ENCODE data around the gene LMAN1L.

Gene LMAN1L

GRCh38 chr15:74857082-74857655, 44.5 kb downstream of the LMAN1L start:
- H3K4me3 ChIP-seq (ENCODE audit: low read depth, low read length), result no peak overlapping the region; the same call in 1 of the 2 replicates
- TF ChIP-seq CTCF (IDR thresholded peaks at IDR 0.05; ENCODE audit: low read depth, low read length, missing control alignments), result no peak
- DNase-seq (ENCODE audit: low read depth), result peak; percentile 77

GRCh38 chr15:74857671-74858368, 45.2 kb downstream of the LMAN1L start:
- TF ChIP-seq CTCF (IDR thresholded peaks at IDR 0.05; ENCODE audit: low read depth, low read length, missing control alignments), result no peak
- no peak for DNase-seq (ENCODE audit: low read depth)
- H3K4me3 ChIP-seq (ENCODE audit: low read depth, low read length), result no peak overlapping the region; the same call in 1 of the 2 replicates

DNA sequence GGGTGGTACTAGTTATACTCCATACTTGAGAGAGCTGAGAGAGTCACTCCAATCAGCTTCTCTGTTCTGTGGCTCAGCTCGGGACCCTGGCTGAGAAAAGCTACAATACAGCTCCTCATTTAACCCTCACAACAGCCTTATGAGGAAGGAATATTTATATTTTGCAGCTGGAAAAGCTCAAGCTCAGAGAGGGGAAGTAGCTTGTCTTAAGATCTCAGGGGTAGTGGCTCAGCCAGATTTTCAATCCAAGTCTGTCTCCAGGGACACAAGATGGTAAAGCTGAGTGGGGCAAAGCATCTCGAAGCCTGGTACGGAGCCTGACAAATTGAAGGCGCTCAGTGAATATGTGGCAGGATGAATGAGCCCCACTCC, 45.7 kb downstream of the LMAN1L start:
- no peak for TF ChIP-seq CTCF (IDR thresholded peaks at IDR 0.05; ENCODE audit: low read depth, low read length, missing control alignments)
- no peak for DNase-seq (ENCODE audit: low read depth)
- H3K4me3 ChIP-seq (ENCODE audit: low read depth, low read length), result no peak overlapping the region

- H3K4me3 ChIP-seq (ENCODE audit: low read depth, low read length), result no peak overlapping the region
- TF ChIP-seq CTCF (IDR thresholded peaks at IDR 0.05; ENCODE audit: low read depth, low read length, missing control alignments), result no peak
- DNase-seq (ENCODE audit: low read depth), result no peak
Measured at GRCh38 chr15:74863239-74864056, 50.8 kb downstream of the LMAN1L start.

DNA sequence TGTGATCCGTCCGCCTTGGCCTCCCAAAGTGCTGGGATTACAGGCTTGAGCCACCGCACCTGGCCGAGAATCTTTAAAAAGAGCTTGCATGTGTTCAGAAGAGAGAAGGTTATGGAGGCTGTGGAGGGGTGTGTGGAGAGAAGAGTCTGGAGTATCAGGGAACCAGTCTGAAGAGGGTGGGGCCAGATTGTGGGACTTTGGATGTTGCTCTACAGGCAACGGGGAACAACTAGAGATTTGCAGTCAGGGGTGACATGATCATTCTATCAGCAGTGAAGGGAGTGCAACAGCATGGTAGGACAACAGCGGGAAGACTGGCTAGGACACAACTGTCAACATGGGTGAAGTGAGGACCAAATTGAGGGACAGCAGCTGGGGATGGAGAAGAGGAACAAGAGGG, 51.7 kb downstream of the LMAN1L start:
- no peak overlapping the region for H3K4me3 ChIP-seq (ENCODE audit: low read depth, low read length)
- no peak for DNase-seq (ENCODE audit: low read depth)
- TF ChIP-seq CTCF (IDR thresholded peaks at IDR 0.05; ENCODE audit: low read depth, low read length, missing control alignments), result no peak

DNA sequence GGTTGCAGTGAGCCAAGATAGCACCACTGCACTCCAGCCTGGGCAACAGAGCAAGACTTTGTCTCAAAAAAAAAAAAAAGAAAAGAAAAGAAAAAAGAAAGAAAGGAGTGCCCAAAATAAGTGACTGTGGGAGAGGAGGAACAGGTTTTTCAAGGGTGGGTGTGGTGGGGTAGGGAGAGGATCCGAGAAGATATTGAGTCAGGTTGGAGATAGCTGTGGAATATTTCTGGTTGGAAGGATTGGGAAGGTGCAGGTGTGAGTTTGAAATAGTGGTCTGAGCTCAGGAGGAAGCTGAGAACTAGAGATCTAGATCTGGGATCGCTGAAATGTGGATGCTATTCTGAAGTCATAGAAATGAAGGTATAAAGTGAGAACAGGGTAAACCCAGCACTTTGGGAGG, 52.7 kb downstream of the LMAN1L start:
- no peak overlapping the region for H3K4me3 ChIP-seq (ENCODE audit: low read depth, low read length)
- TF ChIP-seq CTCF (IDR thresholded peaks at IDR 0.05; ENCODE audit: low read depth, low read length, missing control alignments), result no peak
- no peak for DNase-seq (ENCODE audit: low read depth)
